Subcutaneous adipose tissue (tissue), 4 donors: Measurements from ENCODE around the gene C9orf78. TPM values are rescaled to one million over a fixed set of nuclear protein-coding genes. Genes with fewer than 3 reads are reported as not detected.

Experiments used
- total RNA-seq, 4 donors: library from RNA; depleted of rRNA; stranded (reverse); fragments of >200 nt; gene quantifications; one replicate each; pipeline ENCODE4 v1.1.0, GENCODE V29; 2016
- TF ChIP-seq, protein P1 (sequence below): fragments of 450-650 bp; IDR thresholded peaks from one replicate; pipeline ENCODE4 v1.5.1; 2016; ENCODE audit warnings: low read depth, mild to moderate bottlenecking, control low read depth, antibody characterized with exemption, moderate library complexity

Gene C9orf78
- total RNA-seq, 4 donors from 2014 or later, result 37.8 to 105 (median 50.9) TPM

DNA sequence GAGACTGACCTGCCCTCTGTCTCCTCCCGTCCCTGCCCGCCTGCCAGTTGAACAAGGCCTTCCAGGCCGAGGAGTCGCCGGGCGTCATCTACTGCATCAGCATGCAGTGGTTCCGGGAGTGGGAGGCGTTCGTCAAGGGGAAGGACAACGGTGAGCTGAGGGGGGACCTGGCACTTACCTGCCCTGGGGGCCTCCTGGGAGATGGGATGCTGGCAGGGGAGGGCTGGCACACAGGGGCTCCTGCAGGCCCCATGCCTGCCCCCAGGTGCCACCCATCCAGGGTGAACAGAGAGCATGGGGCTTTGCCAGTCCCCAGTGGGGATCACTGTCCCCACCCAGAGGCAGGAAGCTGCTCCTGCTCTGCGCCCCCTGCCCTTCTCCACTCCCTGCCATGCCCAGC, 43.2 kb upstream of the C9orf78 start:
- TF ChIP-seq, protein P1, sequence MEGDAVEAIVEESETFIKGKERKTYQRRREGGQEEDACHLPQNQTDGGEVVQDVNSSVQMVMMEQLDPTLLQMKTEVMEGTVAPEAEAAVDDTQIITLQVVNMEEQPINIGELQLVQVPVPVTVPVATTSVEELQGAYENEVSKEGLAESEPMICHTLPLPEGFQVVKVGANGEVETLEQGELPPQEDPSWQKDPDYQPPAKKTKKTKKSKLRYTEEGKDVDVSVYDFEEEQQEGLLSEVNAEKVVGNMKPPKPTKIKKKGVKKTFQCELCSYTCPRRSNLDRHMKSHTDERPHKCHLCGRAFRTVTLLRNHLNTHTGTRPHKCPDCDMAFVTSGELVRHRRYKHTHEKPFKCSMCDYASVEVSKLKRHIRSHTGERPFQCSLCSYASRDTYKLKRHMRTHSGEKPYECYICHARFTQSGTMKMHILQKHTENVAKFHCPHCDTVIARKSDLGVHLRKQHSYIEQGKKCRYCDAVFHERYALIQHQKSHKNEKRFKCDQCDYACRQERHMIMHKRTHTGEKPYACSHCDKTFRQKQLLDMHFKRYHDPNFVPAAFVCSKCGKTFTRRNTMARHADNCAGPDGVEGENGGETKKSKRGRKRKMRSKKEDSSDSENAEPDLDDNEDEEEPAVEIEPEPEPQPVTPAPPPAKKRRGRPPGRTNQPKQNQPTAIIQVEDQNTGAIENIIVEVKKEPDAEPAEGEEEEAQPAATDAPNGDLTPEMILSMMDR, result no peak

GRCh38 chr9:129876815-129877214, 41.7 kb upstream of the C9orf78 start:
- TF ChIP-seq, protein P1, result no peak

DNA sequence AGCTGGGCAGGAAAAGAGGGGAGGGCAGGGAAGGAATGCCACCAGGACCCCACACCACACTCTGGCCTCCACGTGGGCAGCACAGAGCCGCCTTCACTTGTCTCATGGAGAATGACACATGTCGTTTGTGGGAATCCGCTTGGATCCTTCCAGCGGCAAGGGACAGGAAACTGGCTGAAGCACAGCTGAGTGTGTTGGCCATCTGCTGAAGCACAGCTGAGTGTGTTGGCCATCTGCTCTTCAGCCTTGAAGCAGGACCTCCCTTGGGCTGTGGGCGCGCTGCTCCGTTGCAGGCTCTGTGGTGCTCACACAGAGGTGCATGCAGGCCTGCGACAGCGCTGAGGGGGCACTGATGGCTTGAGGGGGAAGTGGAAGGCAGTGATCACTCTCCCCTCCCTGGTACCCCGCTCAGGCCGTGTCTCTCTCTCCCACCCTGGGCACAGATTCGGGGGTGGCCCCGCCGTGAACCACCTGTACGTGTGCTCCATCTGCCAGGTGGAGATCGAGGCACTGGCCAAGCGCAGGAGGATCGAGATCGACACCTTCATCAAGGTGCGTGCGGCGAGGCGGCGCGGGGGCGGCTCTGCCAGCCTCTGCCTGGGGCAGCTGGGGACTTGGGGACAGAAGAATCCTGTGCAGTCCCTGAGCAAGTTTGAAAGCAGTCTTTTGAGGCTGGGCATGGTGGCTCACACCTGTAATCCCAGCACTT, 40.8 kb upstream of the C9orf78 start:
- TF ChIP-seq, protein P1, result no peak

- TF ChIP-seq, protein P1, result no peak
These were observed 40.1 kb upstream of the C9orf78 start for GRCh38 chr9:129875181-129875611.

GRCh38 chr9:129874261-129875101, 39.4 kb upstream of the C9orf78 start:
- TF ChIP-seq, protein P1, result no peak

DNA sequence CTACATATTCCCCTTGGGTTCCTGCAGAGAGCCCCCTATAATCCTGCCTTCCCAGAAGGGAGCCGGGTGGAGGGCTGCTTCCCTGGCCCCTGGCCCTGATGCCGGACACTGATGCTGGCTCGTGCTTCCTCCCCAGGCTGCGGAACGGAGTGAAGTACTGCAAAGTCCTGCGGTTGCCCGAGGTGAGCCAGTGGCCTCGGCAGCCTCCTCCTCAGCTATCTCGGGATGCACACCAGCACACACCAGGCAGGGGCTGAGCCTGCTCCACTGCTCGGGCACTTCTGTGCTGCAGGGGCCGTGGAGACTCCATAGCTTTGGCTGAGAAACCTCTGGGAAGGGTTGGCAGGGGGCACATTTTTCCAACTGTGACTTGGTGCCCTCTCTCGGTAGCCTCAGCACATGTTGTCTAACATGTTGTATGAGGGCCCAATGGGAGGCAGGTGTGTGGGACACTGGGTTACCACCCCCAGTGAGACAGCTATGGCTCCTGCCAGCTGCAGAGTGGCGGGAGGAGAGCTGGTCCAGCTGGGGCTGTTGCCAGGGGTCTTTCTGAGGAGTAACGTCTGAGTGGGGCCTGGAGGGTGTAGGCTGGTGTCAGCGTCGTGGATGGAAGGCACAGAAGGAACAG, 38.6 kb upstream of the C9orf78 start:
- TF ChIP-seq, protein P1, result no peak

DNA sequence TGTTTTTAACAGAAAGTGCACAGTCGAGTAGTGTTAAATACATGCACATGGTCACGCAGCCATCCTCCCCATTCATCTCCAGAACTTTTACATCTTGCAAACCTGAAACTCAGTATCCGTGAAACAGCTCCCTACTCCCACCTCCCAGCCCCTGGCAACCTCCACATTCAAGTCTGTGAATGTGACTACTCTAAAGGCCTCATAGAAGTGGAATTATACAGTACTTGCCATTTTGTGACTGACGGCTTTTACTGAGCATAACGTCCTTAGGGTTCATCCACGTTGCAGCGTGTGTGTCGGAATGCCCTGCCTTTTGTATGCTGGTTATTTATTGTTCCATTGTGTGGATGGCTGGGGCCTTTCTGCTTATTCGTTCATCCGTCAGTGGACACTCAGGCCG, 36.0 kb upstream of the C9orf78 start:
- TF ChIP-seq, protein P1, result no peak
